ENCODE results near the gene SLC66A2.

- TF ChIP-seq GATA2 (IDR thresholded peaks at IDR 0.05; ENCODE audit: low read depth, low read length) (no peak), GATA3 (IDR thresholded peaks at IDR 0.05; ENCODE audit: low read depth, low read length) (no peak)
Observed at GRCh38 chr18:79982736-79983135, 31.3 kb upstream of the SLC66A2 start.
